GM19455 (cell line): ENCODE data around the gene KRT4.

Source experiments
- ATAC-seq: cut with Tn5 transposase; IDR thresholded peaks from one replicate; pipeline ENCODE4 v1.9.1; 2021; ENCODE audit not compliant: unreplicated experiment

KRT4 gene

GRCh38 chr12:52836491-52837412, 22.8 kb upstream of the KRT4 start:
- ATAC-seq: no peak

- ATAC-seq: no peak
These were observed 22.1 kb upstream of the KRT4 start for GRCh38 chr12:52836042-52836466.

- ATAC-seq: no peak
These were observed 21.5 kb upstream of the KRT4 start for GRCh38 chr12:52835271-52836041.

- no peak for ATAC-seq
These were observed 20.7 kb upstream of the KRT4 start for GRCh38 chr12:52834727-52835001.

- no peak for ATAC-seq
These were observed 20.2 kb upstream of the KRT4 start, which contains the start of gene KRT79 for GRCh38 chr12:52833922-52834726. Gene KRT79 (minus strand): TSS chr12:52834311. CDS start chr12:52834260, 51 bp downstream.

GRCh38 chr12:52832985-52833905, 19.3 kb upstream of the KRT4 start:
- no peak for ATAC-seq

- ATAC-seq: no peak
These were observed 18.5 kb upstream of the KRT4 start for GRCh38 chr12:52832451-52832850.

- ATAC-seq: no peak
These were observed 17.3 kb upstream of the KRT4 start for GRCh38 chr12:52831251-52831650.

- ATAC-seq: no peak
These were observed 16.3 kb upstream of the KRT4 start for GRCh38 chr12:52829986-52830770.

GRCh38 chr12:52828591-52829021, 14.7 kb upstream of the KRT4 start:
- no peak for ATAC-seq

GRCh38 chr12:52828156-52828555, 14.2 kb upstream of the KRT4 start:
- ATAC-seq: no peak

GRCh38 chr12:52827499-52828090, 13.7 kb upstream of the KRT4 start:
- no peak for ATAC-seq

GRCh38 chr12:52826611-52827498, 12.9 kb upstream of the KRT4 start:
- ATAC-seq: no peak

GRCh38 chr12:52825961-52826360, 12.0 kb upstream of the KRT4 start:
- ATAC-seq: no peak

- ATAC-seq: no peak
These were observed 11.0 kb upstream of the KRT4 start for GRCh38 chr12:52824741-52825410.

- no peak for ATAC-seq
These were observed 10.0 kb upstream of the KRT4 start for GRCh38 chr12:52823761-52824450.
